ENCODE results near the gene PDZD2.

Gene PDZD2

DNA sequence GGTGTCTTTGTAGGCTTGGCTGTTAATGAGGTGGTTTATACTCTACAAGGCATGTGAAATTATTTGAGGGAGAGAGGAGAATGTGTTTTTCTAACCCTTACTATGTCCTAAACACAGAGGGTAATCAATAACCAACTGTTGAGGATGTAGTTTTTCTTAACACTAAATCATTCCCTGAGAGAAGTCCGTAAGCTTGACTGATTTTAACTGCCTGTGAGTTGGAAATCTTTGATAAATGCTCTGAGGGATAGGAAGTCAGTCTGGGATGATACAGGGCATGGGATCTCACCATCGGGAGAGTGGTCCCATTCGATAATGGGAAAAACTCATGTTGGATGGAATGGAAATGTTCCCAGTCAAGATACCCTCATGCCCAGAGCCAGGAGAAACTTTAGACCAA lies 249.6 kb downstream of the PDZD2 start:
- no peak for DNase-seq

DNA sequence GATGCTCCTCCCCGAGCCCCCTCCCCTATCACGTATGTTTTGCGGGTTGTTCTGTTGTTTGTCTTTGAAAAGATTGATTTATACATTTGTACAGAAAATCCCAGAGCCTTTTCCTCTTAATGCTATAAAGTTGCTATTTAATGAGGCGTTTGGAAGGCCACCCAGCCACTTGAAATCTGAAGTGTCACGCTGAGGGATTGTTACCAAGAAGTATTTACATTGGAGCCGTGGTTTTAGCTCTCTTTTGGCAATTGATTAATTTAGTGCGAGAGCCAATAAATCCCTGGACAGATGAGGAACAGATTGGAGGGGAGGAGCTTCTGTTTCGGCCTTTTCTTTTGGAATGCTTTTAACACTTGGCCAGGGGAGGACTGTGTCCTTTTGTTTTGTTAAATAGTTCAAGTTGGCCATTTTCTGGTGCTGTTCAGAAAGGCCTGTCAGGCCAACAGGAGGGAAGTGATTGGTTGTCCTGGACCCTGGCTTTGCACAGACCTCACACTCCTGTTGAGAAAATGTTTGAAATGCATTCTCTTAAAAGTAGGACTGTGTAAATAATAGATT lies 250.2 kb downstream of the PDZD2 start:
- DNase-seq: peak; percentile 16

DNA sequence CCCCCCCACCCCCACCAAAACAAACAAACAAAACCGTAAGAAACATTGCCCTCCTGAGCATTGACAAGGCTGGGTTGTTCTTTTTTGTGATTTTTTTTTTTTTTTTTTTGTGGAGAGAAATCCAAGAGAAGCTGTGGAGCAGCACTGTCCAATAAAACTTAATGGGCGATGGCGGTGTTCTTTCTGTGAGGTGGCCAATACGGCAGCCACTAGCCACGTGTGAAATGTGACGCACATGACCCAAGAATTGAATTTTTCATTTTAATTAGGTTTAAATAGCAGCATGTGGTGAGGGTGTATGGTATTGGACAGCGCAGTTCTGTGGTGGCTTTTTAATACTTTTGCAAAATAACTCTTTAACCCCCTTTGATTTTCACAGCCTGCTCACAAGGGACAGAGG lies 251.1 kb downstream of the PDZD2 start:
- DNase-seq: no peak

DNA sequence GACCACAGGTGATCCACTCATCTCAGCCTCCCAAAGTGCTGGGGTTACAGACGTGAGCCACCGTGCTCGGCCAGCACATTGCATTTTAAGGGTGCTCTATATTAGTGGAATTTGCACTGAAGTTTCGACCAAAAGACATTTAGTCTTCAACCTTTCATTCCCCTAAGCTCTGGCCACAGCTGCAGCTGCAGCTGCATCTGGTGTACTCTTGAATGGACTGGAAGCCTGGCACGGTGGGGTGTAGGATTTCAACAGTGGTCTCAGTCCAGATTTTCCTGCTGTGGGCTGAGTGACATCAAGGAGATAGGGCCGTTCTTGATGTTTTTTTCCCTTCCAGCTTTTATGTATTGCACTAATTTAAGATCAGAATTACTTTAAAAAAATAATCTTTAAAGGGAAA lies 255.2 kb downstream of the PDZD2 start:
- DNase-seq: no peak

DNA sequence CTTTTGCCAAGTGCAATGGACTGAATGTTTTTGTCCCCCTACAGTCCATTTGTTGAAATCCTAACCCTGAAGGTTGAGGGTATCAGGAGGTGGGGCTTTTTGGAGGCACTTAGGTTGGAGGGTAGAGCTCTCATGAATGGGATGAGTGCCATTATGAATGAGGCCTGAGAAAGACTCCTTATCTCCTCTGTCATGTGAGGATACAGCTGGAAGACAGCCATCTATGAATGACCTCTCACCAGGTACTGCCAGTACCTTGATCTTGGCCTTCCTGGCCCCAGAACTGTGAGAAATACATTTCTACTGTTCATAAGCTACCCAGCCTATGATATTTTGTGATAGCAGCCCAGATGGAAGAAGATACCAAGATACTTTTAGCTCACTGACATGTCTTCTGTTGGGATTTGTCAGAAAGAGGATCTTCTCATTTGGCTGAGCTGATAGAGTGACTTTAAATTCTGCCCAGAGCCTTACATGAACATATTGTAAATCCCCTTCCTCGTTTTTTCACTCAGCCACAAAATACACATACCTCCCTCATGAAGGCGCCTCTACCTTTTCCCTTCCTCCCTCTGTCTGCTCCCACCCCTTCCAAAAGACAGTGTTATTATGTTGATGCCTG lies 256.4 kb downstream of the PDZD2 start:
- DNase-seq: no peak

DNA sequence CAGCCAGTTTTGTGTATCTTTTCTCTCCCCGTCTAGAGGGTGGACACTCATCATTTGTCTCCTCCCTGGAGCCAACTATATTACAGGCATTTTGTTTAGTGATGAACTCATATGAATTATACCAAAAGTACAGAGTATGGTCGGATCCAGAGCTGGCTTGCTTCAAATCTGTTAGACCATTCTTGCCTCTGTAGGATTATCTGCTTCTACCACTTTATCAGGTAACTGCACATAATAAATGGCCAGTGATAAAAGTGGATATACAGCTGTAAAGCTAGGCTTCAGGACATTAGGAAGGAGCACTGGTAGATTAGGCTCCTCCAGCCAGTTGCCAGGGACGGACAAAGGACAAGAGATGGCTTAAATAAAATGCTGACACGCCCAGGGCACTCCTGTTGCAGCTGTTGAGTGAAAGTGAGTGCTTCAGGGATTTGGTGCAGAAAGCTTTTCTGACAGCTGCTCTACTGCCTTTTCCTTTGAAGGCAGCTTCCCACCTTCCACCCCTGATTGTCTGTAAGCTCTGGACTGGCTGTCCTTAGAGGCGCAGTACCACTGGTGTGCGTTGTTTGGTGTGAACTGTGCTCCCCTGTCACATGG lies 259.2 kb downstream of the PDZD2 start:
- DNase-seq: no peak

DNA sequence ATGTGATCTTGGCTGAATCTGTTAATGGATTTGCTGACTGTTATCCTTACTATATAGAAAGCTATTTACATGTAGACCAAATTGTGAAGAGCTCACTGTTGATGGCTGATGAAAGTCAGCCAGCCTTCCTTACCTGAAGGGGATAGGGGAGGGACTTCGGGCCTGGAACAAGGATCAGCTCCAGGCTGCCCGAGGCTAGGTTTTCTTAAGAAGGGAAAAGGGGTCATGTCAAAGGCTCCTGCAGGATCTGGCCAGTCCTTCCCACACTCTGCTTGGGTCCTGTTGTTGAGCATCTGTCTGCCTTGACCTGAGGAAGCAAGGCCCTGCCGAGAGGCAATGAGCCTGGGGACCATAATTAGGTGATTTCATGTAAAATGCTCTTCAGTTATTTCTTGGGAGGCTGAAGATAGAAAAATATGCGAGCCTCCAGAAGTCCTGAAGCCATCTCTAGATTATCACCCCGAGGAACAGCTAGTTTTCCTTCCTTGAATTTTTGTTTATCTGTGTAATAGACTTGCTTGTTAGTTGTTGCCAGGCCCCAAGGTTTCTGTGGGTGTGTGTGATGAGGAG lies 261.4 kb downstream of the PDZD2 start:
- DNase-seq: no peak

DNA sequence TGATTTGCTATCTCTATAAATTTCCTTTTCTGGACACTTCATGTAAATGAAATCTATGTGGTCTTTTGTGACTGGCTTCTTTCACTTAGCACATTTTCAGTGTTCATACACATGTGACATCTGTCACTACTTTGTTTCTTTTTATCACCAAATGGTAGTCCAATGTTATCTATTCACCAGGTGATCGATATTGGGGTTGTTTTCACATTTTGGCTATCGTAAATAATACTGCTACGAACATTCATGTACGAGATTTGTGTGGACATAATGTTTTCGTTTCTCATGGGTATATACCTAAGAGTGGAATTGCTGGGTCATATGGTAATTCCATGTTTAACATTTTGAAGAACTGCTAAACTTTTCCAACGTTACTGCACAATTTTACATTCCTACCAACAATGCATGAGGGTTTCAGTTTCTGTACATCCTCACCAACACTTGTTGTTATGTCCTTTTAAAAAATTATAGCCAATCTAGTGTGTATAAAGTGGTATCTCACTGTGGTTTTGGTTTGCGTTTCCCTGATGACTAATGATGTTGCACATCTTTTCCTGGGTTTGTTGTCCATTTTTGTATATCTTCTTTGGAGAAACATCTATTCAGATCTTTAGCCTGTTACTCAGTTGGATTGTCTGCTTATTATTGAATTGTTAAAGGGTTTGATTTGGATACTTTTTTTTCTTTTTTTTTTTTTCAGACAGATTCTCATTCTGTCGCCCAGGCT lies 263.0 kb downstream of the PDZD2 start:
- no peak for DNase-seq

DNA sequence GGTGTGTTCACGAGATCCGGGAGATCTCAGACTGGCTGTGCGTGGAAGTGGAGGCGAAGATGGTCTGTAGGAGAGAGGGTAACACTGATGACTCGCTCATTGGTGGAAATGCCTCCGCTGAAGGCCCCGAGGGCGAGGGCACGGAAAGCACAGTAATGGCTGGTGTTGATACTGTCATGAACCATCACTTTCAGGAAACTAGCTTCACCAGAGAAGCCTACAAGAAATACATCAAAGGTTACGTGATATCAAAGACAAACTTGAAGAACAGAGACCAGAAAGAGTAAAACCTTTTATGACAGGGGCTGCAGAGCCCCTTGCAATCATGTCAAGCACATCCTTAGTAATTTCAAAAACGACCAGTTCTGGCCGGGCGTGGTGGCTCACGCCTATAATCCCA lies 269.5 kb downstream of the PDZD2 start:
- DNase-seq: no peak

DNA sequence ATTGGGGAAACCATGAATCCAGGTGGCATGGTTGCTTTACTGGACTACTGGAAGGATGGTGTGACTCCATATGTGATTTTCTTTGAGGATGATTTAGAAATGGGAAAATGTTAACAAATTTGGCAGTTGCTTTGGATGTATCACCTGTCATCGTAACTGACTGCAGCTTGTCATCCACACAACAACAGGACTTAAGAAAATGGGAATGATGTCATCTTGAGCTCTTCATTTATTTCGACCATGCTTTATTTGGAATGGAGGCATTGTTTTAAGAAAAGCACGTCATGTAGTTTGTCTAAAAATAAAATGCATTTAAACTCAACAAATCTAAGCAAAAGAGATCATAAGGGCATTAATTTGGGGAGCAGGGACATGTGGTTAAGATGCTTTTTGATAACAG lies 270.1 kb downstream of the PDZD2 start:
- no peak for DNase-seq

DNA sequence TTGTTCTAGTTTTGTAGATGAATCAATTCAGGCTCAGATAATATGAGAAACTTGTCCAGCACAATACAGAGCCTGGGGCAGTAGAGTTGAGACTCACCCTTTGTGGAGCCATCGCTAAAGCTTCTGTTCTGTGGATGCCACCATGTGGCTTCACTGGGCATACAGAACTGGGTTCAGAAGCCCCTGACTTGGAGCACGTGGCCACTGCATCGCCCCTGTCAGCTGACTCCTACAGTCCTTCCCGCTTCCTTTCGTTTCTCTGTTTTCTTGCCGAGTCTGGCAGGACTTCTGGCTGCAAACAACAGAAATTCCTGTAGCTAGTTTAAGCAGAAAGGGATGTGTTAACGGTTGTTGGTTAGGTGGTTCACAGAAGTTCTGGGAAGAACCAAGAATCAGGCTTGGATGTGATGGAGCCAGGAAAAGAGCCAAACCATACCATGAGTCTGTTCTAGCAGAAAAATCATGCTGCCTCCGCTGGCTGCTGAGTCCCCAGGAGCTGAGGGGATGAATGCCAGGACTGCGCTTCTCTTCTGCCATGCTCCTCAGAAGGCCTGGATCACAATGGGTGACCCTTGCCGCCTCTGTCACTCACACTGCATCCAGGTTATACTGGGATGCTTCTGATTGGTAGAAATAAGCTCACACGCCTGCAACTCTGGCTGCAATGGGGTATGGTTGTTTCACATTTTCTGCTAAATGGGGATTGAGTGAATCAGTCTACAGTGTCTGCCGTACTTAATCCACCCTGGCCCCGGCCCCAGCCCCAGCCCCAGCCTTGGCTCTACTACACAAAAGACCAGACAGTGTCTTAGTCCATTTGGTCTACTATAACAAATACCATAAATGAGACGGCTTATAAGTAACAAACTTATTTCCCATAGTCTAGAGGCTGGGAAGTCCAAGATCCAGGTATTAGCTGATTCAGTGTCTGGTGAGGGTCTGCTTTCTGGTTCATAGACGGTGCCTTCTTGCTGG lies 272.6 kb downstream of the PDZD2 start:
- no peak for DNase-seq

DNA sequence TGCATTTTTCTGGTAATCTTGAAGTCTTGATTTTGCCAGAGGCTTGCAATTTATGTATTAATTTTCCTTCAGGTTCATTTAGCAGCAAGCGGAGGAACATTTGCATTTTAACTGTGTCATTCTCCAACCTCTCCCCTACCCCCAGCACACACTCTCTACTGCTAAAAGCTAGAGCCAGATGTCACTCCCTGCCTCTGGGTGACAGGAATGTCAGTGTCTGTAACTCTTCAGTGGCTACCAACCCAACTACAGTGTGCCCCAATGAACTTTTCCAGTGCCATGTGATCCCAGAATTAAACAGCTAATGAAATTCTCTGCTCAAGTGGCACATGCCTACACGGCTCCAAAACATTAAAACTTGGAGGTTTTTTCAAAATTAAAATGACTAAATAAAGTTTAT lies 274.9 kb downstream of the PDZD2 start:
- DNase-seq: no peak

DNA sequence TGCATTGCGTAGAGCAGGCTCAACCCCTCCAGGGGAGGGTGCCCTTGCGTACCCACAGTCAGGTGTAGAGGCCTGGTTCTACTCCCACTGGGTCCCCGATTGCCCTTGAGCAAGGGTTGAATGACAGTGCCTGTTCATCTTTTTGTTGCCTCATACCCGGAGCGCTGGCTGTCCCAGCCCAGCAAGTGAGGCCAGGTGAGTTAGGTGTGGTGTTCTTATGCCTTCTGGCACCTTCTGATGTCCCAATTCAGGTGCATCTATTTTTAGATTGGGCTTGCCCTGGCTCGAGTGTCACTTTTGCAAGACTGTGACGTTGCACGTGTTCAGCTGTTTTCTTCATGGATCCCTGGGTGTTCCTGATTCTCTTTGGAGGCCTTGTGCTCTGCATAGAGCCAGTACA lies 277.4 kb downstream of the PDZD2 start:
- DNase-seq: no peak

DNA sequence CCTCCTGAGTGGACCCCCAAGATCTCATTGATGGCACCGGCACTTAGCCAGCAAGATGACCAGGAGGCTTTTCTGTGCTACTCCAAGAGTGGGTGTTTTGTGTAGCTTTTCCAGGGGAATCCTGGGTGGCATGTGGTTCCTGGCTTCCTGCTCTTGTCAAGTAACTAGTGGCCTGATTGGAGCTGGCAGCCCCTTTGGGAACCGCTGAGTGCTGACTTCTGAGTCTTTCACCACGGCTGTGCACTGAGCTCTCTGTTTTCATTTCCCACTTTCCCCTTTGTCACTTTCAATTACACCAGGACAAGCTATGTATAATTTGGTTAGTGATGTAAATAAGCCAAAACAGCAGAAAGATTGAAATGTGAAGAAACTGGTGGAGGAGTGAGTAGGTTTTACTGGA lies 279.8 kb downstream of the PDZD2 start:
- no peak for DNase-seq

DNA sequence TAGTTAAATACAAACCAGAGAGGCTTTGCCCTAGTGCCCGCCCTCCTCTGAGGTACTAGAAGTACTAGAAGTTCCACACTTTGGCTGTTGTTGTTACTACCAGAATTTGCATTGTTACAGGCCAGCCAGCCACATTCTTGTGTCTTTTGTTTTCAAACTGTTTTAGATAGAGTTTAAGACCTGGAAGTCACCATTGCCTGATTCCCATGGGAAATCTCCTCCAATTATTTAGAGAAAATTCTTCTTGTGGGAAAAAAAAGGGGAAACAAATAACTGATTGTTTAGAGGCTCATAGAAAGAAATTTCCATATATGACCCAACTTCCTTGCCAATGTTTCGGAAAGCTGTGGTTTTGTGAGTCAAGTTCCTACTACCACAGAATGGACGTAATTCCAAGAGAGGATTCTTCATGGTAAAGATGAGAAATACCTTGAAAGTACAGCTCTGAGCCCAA lies 282.9 kb downstream of the PDZD2 start:
- no peak for DNase-seq

DNA sequence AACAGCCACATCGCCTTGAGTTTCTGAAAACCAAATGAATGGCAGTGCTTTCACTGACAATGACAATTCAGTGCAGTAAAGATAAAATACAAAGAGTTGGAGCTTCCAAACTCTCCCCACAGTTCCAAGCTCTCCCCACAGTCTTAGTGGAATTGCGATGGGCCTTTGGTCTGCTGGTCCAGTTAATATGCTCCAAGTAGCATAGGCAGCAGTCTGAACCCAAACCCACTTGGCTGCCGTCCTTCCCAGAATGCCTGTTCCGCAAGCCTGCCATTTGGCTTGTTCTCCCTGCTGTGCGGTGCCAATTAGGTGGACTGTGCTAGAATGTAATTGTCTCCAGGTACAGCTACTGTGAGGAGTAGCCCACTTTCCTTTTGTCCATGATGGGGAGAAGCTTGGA lies 285.1 kb downstream of the PDZD2 start:
- no peak for DNase-seq

DNA sequence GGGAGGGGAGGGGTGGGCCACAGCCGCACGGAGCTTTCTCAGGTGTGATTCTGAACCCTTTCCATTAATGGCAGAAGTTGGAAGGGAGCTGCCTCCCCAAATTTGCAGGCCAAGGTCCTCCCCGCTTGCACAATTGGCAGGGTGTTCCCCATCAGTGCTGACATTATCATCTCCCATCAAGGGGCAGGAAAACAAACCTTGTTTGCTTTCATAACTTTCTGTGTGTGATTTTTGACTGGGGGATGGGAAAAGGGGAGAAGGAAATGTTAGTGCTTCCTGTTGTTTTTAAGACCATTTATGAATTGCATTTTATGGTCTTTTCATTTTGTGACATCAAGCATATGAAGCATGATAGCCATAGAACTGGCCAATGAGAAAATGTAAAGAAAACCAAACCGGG lies 292.9 kb downstream of the PDZD2 start:
- DNase-seq: no peak

DNA sequence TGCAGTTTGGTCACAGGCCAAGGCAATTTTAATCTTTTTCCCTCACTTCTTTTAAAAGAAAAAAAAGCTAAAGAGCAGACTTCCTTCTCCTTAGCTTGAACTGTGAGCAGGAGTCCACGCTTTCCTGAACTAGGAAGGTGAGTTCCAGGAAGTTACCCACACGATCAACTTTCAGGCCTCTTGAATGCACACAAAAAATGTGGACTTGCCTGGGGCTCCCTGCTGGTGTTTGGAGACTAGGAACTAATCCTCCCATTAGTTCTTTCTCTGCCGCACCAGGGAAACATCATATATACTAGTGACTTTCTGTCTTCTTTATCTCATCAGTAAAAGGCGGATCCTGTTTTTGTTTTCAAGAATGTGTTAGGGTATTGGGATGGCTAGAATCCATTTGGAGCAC lies 295.2 kb downstream of the PDZD2 start:
- no peak for DNase-seq

DNA sequence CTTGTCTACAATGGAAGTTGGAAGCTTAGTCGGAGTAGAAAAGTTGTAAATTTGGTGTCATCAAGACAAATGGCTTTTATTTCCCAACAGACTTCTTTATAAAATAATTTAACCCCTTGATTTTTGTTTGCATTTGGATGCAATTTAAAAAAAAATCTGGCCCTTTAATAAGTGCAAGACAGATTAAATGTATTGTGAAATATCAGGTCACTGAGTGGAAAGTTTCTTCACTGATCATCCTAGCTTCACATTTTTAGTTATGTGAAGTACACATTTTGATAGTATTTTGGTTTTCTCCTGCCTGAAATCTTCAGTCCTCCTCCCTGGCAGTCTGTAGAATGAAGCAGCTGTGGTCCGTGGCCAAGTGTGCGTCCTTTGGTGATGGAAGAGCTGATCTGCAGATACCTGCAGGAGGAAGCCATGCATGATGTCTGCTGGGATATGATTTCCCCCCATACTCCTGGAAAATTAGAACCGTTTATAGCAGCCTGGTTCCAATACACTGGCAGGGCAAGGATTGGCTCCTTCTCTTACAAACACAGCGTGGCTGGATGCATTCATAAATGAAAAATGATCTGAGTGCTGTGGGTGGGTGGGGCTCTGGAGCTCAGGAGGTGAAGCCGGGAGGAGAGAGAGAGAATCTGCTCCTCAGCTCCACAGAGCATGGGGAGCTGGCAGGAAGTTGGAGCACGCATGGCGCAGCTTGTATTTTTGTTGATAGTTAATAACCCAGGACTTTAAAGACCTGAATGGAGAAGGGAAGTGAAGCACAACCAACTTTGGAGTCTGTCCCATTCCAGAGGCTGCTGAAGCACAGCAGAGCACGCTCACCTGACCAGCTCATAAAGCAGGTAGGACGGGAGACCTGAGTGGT lies 296.8 kb downstream of the PDZD2 start:
- DNase-seq: peak; percentile 81

DNA sequence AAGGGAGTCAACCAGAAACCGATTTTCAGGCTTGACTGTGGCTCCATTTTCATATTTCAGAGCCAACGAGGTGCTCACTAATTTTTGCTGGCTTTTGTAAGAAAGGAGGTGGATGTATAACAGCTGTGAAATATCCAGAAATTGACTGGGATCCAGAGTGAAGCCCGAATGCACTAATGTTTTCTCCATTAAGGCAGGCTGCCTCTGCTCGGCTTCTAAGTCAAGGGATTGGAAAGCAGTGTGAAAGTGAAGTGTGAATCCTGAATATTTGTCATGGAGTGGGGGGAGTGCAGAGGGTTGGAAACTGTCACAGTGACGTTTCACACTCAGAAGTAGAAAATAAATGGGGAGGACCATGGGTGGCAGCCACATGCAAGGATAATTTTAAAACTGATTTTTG lies 297.8 kb downstream of the PDZD2 start:
- DNase-seq: no peak

DNA sequence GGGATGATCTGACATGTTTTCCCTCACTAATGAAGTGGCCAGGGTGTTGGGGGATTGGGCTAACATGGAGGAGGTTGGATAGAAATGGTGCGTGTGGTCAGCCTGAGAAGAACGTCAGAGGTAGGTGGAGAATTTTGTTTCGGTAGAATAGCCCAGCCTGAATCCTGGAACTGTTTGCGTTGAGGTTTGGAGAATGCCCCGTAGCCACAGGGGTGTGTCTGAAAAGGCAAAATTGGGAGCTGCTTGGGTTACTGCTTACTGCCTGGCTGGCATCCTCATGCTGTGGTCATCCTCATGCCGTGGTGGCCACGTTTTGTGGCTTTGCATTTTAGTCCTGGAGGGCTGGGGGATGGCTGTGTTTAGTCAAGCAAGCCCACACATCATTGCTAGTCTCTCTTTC lies 298.3 kb downstream of the PDZD2 start:
- no peak for DNase-seq

DNA sequence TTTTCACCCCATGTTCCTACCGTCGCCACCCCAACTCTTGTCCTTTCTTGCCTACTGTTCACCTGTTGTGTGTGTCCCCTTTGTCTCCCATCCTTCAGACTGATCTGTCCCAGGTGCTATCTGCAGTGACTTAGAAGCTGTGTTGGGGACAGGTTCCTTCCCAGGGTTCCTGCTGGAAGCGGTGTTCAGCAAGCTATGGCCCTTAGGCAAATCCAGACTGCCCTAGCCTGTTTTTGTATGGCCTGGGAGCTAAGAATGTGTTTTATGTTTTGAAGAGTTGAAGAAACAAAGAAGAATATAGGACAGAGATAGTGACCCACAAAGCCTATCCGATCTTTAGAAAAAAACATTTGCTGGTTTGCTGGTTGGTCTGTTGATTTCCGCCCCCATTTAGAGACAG lies 298.8 kb downstream of the PDZD2 start:
- no peak for DNase-seq
